HG03520 (cell line): ENCODE measurements around the gene PKN1.

Source experiments
- ATAC-seq: cut with Tn5 transposase; IDR thresholded peaks from one replicate; pipeline ENCODE4 v1.9.1; 2021; ENCODE audit warnings: mild to moderate bottlenecking, moderate library complexity; ENCODE audit not compliant: unreplicated experiment

The PKN1 gene

GRCh38 chr19:14512406-14512961 is 79.4 kb downstream of the PKN1 start:
- no peak for ATAC-seq

- no peak for ATAC-seq
Measured at GRCh38 chr19:14514215-14514863, 81.2 kb downstream of the PKN1 start.

GRCh38 chr19:14515501-14516047 is 82.5 kb downstream of the PKN1 start:
- no peak for ATAC-seq

GRCh38 chr19:14516048-14516534 is 83.0 kb downstream of the PKN1 start:
- ATAC-seq: no peak

GRCh38 chr19:14516746-14517438 is 83.8 kb downstream of the PKN1 start:
- no peak for ATAC-seq

- no peak for ATAC-seq
Measured at GRCh38 chr19:14517446-14517839, 84.3 kb downstream of the PKN1 start.

GRCh38 chr19:14517840-14518505 is 84.9 kb downstream of the PKN1 start, which contains the start of gene DNAJB1:
DNAJB1 (minus strand) TSS chr19:14518397; CDS start chr19:14518349, 48 bp downstream.
- ATAC-seq: peak; percentile 49

- no peak for ATAC-seq
Measured at GRCh38 chr19:14519245-14519859, 86.2 kb downstream of the PKN1 start.

- no peak for ATAC-seq
Measured at GRCh38 chr19:14519860-14520407, 86.8 kb downstream of the PKN1 start.

GRCh38 chr19:14520543-14520942 is 87.4 kb downstream of the PKN1 start:
- no peak for ATAC-seq
